ENCODE measurements around the gene CPEB2. TPM values are rescaled to one million over a fixed set of nuclear protein-coding genes. Genes with fewer than 3 reads are reported as not detected.

CPEB2 gene
- 10 to 100 TPM; 14.3 to 14.8 TPM for total RNA-seq

DNA sequence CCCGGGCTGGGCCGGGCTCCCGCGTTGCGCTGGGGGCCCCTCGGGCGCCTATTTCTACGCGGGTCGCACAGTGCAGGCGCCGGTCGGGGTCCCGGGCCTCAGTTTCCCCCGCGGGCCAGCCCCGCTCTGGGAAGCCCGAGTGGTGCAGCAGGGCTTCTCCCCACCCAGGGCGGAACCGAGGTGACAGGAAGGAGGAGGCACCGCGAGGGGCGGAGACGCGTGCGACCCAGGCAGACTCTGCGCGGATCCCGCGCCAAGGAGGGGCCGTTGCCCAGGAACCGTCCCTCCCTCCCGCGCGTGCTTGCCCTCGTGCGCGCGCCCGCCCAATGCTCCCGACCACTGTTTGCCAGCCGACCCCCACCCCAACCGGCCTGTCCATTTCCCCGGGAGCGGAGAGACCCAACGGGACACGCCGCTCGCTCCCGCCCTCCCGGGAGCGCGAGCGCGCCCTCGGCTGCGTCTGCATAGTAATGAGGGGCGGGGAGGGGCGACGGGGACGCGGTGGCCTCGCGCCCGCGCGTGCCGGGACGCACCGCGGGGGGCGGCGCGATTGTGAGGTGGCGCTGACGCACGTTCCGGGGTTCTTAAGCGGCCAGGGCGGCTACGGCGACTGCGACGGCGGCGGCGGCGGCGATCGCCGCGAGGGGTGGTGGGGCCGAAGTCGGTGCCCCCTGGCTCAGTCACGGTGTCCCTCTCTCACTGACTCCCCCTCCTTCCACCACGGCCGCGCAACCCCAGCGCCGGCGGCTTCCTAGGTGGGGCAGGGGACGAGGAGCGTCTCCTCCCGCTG lies at the start of gene CPEB2:
Gene CPEB2, plus strand, starts transcription at position 613 of the 790 bp plus-strand sequence. CDS start 193 bp downstream, outside the sequence.
- no peaks in the 10 kb centered on the region for H3K27me3 Mint-ChIP-seq
- H3K4me3 Mint-ChIP-seq: peak within 1 kb of the TSS; percentile 88
- peaks cover 31% of the 10 kb centered on the region for H3K4me1 Mint-ChIP-seq
- peaks cover 4% of the 10 kb centered on the region for H3K36me3 Mint-ChIP-seq
- H3K9me3 Mint-ChIP-seq (ENCODE audit: low read depth): no peaks in the 10 kb centered on the region
- ATAC-seq (peak; percentile 73), DNase-seq (peak; percentile 94)
- peak within 1 kb of the TSS; percentile 96 for H3K27ac Mint-ChIP-seq
- CTCF ChIA-PET: interaction anchor here (1.0 to 1.7 kb wide), 5 partner anchors 10 to 67 kb away, joined by 3 to 4 read pairs (median 3); no protein-coding TSS in a partner anchor

DNA sequence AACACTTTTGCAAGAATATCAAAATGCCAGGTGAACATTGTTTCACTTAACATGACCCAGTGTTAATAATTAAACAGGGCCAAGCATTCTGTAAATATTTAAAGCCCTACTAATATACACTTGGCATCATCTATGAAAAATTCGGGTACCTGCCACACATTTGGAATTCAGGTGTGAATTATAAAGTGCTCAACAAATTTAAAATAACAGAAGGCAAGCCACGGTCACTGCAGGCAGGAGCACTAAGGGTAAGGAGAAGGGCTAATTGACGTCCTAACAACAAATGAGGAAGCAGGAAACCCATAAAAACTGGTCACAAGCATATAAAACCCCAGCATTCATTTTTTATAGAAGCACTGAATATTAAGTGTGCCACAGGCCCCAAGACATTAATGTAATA lies 43.8 kb upstream of the CPEB2 start:
- DNase-seq (no peak), ATAC-seq (no peak)
- Mint-ChIP-seq H3K4me3 (no peak overlapping the region), H3K27me3 (peaks cover 5% of the 10 kb centered on the region), H3K9me3 (ENCODE audit: low read depth) (no peaks in the 10 kb centered on the region), H3K4me1 (no peaks in the 10 kb centered on the region), H3K36me3 (no peaks in the 10 kb centered on the region), H3K27ac (no peak overlapping the region)
- CTCF ChIA-PET: no interaction called here

DNA sequence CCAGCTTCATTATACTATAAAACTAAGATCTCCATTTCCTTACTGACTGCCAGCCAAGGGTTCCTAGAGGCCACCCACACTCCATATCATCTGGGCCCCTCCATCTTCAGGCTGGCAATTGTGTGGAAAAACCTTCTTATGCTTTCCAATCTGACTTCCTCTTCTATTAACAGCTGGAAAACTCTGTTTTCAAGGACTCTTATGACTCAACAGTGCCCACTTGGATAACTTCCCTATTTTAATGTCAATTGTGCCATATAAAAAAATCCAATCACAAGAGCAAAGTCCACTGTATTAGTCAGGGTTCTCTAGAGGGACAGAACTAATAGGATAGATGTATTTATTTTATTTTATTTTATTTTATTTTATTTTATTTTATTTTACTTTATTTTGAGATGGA lies 41.0 kb upstream of the CPEB2 start:
- ATAC-seq (no peak), DNase-seq (no peak)
- no peaks in the 10 kb centered on the region for H3K9me3 Mint-ChIP-seq (ENCODE audit: low read depth)
- H3K27me3 Mint-ChIP-seq: no peaks in the 10 kb centered on the region
- no peak overlapping the region for H3K4me3 Mint-ChIP-seq
- H3K4me1 Mint-ChIP-seq: no peaks in the 10 kb centered on the region
- CTCF ChIA-PET: no interaction called here
- no peak overlapping the region for H3K27ac Mint-ChIP-seq
- H3K36me3 Mint-ChIP-seq: no peaks in the 10 kb centered on the region

GRCh38 chr4:14965071-14965470 lies 37.2 kb upstream of the CPEB2 start:
- no peak for ATAC-seq
- DNase-seq: no peak
- peaks cover 8% of the 10 kb centered on the region for H3K27me3 Mint-ChIP-seq
- H3K4me1 Mint-ChIP-seq: no peaks in the 10 kb centered on the region
- no peak overlapping the region for H3K27ac Mint-ChIP-seq
- no peak overlapping the region for H3K4me3 Mint-ChIP-seq
- H3K9me3 Mint-ChIP-seq (ENCODE audit: low read depth): no peaks in the 10 kb centered on the region
- CTCF ChIA-PET: no interaction called here
- H3K36me3 Mint-ChIP-seq: no peaks in the 10 kb centered on the region

GRCh38 chr4:14967982-14968381 lies 34.3 kb upstream of the CPEB2 start:
- ATAC-seq: no peak
- CTCF ChIA-PET: no interaction called here

DNA sequence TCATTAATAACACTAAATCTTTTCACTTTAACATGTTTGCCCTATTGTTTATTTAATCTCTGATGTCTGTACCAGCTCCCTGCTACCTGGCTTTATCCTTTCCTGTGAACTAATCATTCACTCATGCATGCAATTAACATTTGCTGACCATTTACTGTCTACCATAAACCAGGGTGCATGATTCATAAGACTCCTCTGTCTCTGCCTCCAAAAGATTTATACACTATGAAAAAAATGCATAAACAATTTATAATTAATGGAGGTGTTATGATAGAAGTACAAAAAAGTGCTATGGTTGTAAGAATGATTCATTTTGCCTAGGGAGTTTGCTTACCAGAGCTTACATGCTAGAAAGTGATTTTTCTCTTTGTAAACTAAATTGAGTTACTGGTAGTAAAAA lies 24.5 kb upstream of the CPEB2 start:
- Mint-ChIP-seq H3K4me1 (no peaks in the 10 kb centered on the region), H3K9me3 (ENCODE audit: low read depth) (no peaks in the 10 kb centered on the region), H3K27me3 (peaks cover 5% of the 10 kb centered on the region), H3K27ac (no peak overlapping the region), H3K36me3 (no peaks in the 10 kb centered on the region), H3K4me3 (no peak overlapping the region)
- CTCF ChIA-PET: no interaction called here
- ATAC-seq (no peak), DNase-seq (no peak)

More at GRCh38 chr4:14967982-14968381, 34.3 kb upstream of the CPEB2 start:
- peaks cover 26% of the 10 kb centered on the region for H3K27me3 Mint-ChIP-seq
- H3K4me3 Mint-ChIP-seq: no peak overlapping the region
- H3K4me1 Mint-ChIP-seq: no peaks in the 10 kb centered on the region
- no peak for DNase-seq
- H3K36me3 Mint-ChIP-seq: no peaks in the 10 kb centered on the region
- H3K27ac Mint-ChIP-seq: no peak overlapping the region
- H3K9me3 Mint-ChIP-seq (ENCODE audit: low read depth): no peaks in the 10 kb centered on the region

DNA sequence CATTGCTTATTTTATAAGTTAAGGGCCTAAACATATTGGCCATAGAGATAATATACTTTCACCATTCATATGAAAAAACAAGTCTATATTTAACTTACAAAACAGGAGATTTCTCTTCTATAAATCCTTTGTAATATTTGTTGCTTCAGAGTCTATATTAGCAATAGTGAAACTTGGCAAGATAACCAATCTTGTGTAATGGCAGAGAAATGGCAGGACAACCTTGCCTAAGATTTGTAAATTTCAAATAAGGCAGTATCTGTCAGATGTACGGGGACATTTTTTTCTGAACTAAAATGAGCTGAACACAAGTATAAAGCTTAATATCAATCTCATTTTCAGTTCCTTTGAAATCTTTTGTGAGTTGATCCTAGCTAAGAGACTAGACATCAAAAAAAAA lies 17.8 kb upstream of the CPEB2 start:
- H3K4me1 Mint-ChIP-seq: no peaks in the 10 kb centered on the region
- peaks cover 3% of the 10 kb centered on the region for H3K27me3 Mint-ChIP-seq
- DNase-seq: no peak
- no peak overlapping the region for H3K4me3 Mint-ChIP-seq
- CTCF ChIA-PET: no interaction called here
- no peaks in the 10 kb centered on the region for H3K9me3 Mint-ChIP-seq (ENCODE audit: low read depth)
- H3K36me3 Mint-ChIP-seq: no peaks in the 10 kb centered on the region
- H3K27ac Mint-ChIP-seq: no peak overlapping the region
- no peak for ATAC-seq

- no peaks in the 10 kb centered on the region for H3K36me3 Mint-ChIP-seq
- H3K27me3 Mint-ChIP-seq: peaks cover 5% of the 10 kb centered on the region
- DNase-seq (no peak), ATAC-seq (no peak)
- no peaks in the 10 kb centered on the region for H3K9me3 Mint-ChIP-seq (ENCODE audit: low read depth)
- CTCF ChIA-PET: no interaction called here
- no peaks in the 10 kb centered on the region for H3K4me1 Mint-ChIP-seq
- no peak overlapping the region for H3K27ac Mint-ChIP-seq
- H3K4me3 Mint-ChIP-seq: no peak overlapping the region
These were observed 17.1 kb upstream of the CPEB2 start for GRCh38 chr4:14985161-14985560.

GRCh38 chr4:14985843-14986242 lies 16.4 kb upstream of the CPEB2 start:
- Mint-ChIP-seq H3K27me3 (peaks cover 6% of the 10 kb centered on the region), H3K36me3 (no peaks in the 10 kb centered on the region), H3K27ac (no peak overlapping the region), H3K9me3 (ENCODE audit: low read depth) (no peaks in the 10 kb centered on the region), H3K4me3 (no peak overlapping the region), H3K4me1 (no peaks in the 10 kb centered on the region)
- no peak for ATAC-seq
- no peak for DNase-seq
- CTCF ChIA-PET: no interaction called here

GRCh38 chr4:14987054-14987453 lies 15.2 kb upstream of the CPEB2 start:
- H3K4me3 Mint-ChIP-seq: no peak overlapping the region
- no peak for ATAC-seq
- CTCF ChIA-PET: no interaction called here
- no peak for DNase-seq
- no peaks in the 10 kb centered on the region for H3K9me3 Mint-ChIP-seq (ENCODE audit: low read depth)
- H3K27ac Mint-ChIP-seq: no peak overlapping the region
- H3K27me3 Mint-ChIP-seq: peaks cover 8% of the 10 kb centered on the region
- no peaks in the 10 kb centered on the region for H3K4me1 Mint-ChIP-seq
- no peaks in the 10 kb centered on the region for H3K36me3 Mint-ChIP-seq

- ATAC-seq (no peak), DNase-seq (no peak)
- Mint-ChIP-seq H3K27ac (no peak overlapping the region), H3K27me3 (peaks cover 8% of the 10 kb centered on the region), H3K9me3 (ENCODE audit: low read depth) (no peaks in the 10 kb centered on the region), H3K4me3 (no peak overlapping the region), H3K36me3 (no peaks in the 10 kb centered on the region), H3K4me1 (peaks cover 7% of the 10 kb centered on the region)
- CTCF ChIA-PET: no interaction called here
These were observed 11.8 kb upstream of the CPEB2 start for GRCh38 chr4:14990484-14990883.

DNA sequence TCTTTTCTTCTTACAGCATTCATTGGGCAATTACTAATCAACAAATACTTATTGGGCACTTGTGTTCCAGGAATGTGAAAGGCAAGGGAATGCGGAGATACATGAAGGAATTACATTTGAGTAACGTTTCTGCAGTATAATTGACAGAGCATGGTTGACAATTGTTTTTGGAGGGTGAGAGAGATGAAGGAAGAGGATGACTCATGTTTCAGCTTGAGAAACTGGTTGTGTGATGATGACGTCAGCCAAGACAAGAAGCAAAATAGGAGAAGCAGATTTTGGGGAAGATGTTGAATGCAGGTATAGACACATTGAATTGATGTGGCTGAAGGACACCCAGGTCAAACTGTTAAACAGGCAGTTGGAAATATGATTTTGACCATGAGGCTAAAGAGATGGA lies 8.0 kb upstream of the CPEB2 start:
- no peak for ATAC-seq
- DNase-seq: no peak
- Mint-ChIP-seq H3K4me1 (peaks cover 18% of the 10 kb centered on the region), H3K4me3 (no peak overlapping the region), H3K9me3 (ENCODE audit: low read depth) (no peaks in the 10 kb centered on the region), H3K27ac (no peak overlapping the region), H3K36me3 (no peaks in the 10 kb centered on the region), H3K27me3 (peaks cover 5% of the 10 kb centered on the region)
- CTCF ChIA-PET: no interaction called here

DNA sequence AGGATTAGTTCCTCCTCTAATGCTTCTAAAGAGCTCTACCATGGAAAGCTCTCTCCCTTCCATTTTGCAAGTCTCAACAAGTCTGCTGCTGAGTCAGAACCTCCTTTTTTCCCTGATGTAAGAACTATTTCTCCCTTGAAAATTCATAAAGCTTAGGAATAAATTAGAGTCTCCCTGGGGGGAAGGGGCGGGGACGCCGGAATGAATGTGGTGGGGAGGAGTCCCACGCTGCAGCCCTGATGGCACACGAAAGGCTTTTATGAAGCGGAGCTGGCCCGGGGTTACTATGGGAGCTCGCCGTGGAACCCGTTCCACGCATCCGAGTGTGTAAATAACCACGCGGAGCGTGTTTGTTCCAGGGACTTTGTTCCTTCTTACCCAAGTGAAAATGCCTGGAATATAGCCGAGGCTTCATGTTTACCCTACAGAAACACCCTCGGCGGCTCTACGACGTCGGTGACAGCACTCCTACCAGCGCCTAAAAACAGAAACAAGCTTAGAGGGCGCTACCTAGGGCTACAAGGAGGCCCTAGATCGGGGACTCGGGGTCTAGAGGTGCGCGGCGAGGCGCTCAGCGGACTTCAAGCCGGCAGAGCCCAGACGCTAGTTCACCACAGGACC lies 923 bp upstream of the CPEB2 start:
- no peaks in the 10 kb centered on the region for H3K27me3 Mint-ChIP-seq
- H3K36me3 Mint-ChIP-seq: peaks cover 4% of the 10 kb centered on the region
- DNase-seq: peak; percentile 74
- peak overlapping the region; percentile 88 for H3K4me3 Mint-ChIP-seq
- H3K4me1 Mint-ChIP-seq: peaks cover 28% of the 10 kb centered on the region
- H3K9me3 Mint-ChIP-seq (ENCODE audit: low read depth): no peaks in the 10 kb centered on the region
- peak overlapping the region; percentile 96 for H3K27ac Mint-ChIP-seq
- CTCF ChIA-PET: interaction anchor here (1.0 to 1.7 kb wide), 4 partner anchors 9 to 27 kb away, joined by 3 to 4 read pairs (median 4); no protein-coding TSS in a partner anchor
- ATAC-seq: peak; percentile 29
